BLaER1 (cell line): ENCODE measurements around the gene CASKIN1.
A peak's percentile ranks its signal among the peaks of the same experiment; 100 is the strongest.

Source experiments
- H3K27ac ChIP-seq: shearing (Covaris generic); formaldehyde crosslinking; 2 replicates; pipeline ENCODE4 v1.8.1; 2022
- H3K27me3 ChIP-seq: shearing (Covaris generic); formaldehyde crosslinking; 2 replicates; pipeline ENCODE4 v1.8.1; 2022
- H3K36me3 ChIP-seq: shearing (Covaris generic); formaldehyde crosslinking; 2 replicates; pipeline ENCODE4 v1.8.1; 2022
- H3K4me1 ChIP-seq: shearing (Covaris generic); formaldehyde crosslinking; 2 replicates; pipeline ENCODE4 v1.8.1; 2022
- H3K4me2 ChIP-seq: shearing (Covaris generic); formaldehyde crosslinking; 2 replicates; pipeline ENCODE4 v1.8.1; 2022
- H3K4me3 ChIP-seq: shearing (Covaris generic); formaldehyde crosslinking; 2 replicates; pipeline ENCODE4 v1.8.1; 2022
- H3K9ac ChIP-seq: shearing (Covaris generic); formaldehyde crosslinking; 2 replicates; pipeline ENCODE4 v1.8.1; 2022
- H3K9me3 ChIP-seq: shearing (Covaris generic); formaldehyde crosslinking; 2 replicates; pipeline ENCODE4 v1.8.1; 2022
- H4K20me1 ChIP-seq: shearing (Covaris generic); formaldehyde crosslinking; 2 replicates; pipeline ENCODE4 v1.8.1; 2022
- Cebpa-rat ChIP-seq: shearing (Covaris generic); IDR thresholded peaks from 2 replicates; pipeline ENCODE4 v1.8.1; 2022

The CASKIN1 gene

GRCh38 chr16:2190659-2191445, 5.6 kb downstream of the CASKIN1 start:
- Histone ChIP-seq H3K27ac (peak overlapping the region; percentile 68), H4K20me1 (peaks cover 33% of the 10 kb centered on the region), H3K36me3 (peaks cover 9% of the 10 kb centered on the region; the same call in 1 of the 2 replicates), H3K9ac (peak overlapping the region; percentile 57), H3K4me2 (peak overlapping the region; percentile 81), H3K4me1 (peaks cover 42% of the 10 kb centered on the region), H3K27me3 (peaks cover 27% of the 10 kb centered on the region), H3K4me3 (no peak overlapping the region; the same call in 1 of the 2 replicates), H3K9me3 (no peaks in the 10 kb centered on the region)
- no peak for TF ChIP-seq Cebpa-rat

GRCh38 chr16:2190002-2190658, 6.3 kb downstream of the CASKIN1 start:
- Histone ChIP-seq H3K4me1 (peaks cover 41% of the 10 kb centered on the region), H3K9me3 (no peaks in the 10 kb centered on the region), H3K27me3 (peaks cover 20% of the 10 kb centered on the region), H3K4me3 (no peak overlapping the region), H3K4me2 (peak overlapping the region; percentile 81), H3K27ac (peak overlapping the region; percentile 68), H4K20me1 (peaks cover 32% of the 10 kb centered on the region), H3K9ac (peak overlapping the region; percentile 57; the same call in 1 of the 2 replicates), H3K36me3 (peaks cover 9% of the 10 kb centered on the region; the same call in 1 of the 2 replicates)
- TF ChIP-seq Cebpa-rat = no peak

GRCh38 chr16:2189252-2189893, 7.0 kb downstream of the CASKIN1 start:
- Histone ChIP-seq H3K36me3 (peaks cover 9% of the 10 kb centered on the region; the same call in 1 of the 2 replicates), H3K27me3 (peaks cover 13% of the 10 kb centered on the region), H3K4me2 (no peak overlapping the region), H4K20me1 (peaks cover 32% of the 10 kb centered on the region), H3K27ac (no peak overlapping the region), H3K9ac (no peak overlapping the region), H3K4me1 (peaks cover 41% of the 10 kb centered on the region), H3K9me3 (no peaks in the 10 kb centered on the region), H3K4me3 (no peak overlapping the region)
- TF ChIP-seq Cebpa-rat = no peak

GRCh38 chr16:2188395-2188794, 8.0 kb downstream of the CASKIN1 start:
- no peaks in the 10 kb centered on the region for H3K9me3 ChIP-seq
- peaks cover 9% of the 10 kb centered on the region; the same call in 1 of the 2 replicates for H3K36me3 ChIP-seq
- H3K4me1 ChIP-seq = peaks cover 48% of the 10 kb centered on the region
- peaks cover 32% of the 10 kb centered on the region; the same call in 1 of the 2 replicates for H4K20me1 ChIP-seq
- no peak overlapping the region for H3K9ac ChIP-seq
- no peak overlapping the region for H3K27ac ChIP-seq
- H3K27me3 ChIP-seq = peaks cover 3% of the 10 kb centered on the region
- no peak overlapping the region for H3K4me2 ChIP-seq
- TF ChIP-seq Cebpa-rat = no peak
- H3K4me3 ChIP-seq = no peak overlapping the region

- no peak overlapping the region for H3K27ac ChIP-seq
- no peak overlapping the region for H3K4me3 ChIP-seq
- no peak overlapping the region for H3K4me2 ChIP-seq
- no peak overlapping the region for H3K9ac ChIP-seq
- no peaks in the 10 kb centered on the region for H3K27me3 ChIP-seq
- peaks cover 9% of the 10 kb centered on the region; the same call in 1 of the 2 replicates for H3K36me3 ChIP-seq
- no peak for TF ChIP-seq Cebpa-rat
- peaks cover 35% of the 10 kb centered on the region; the same call in 1 of the 2 replicates for H4K20me1 ChIP-seq
- H3K4me1 ChIP-seq = peaks cover 58% of the 10 kb centered on the region
- no peaks in the 10 kb centered on the region for H3K9me3 ChIP-seq
These were observed 9.2 kb downstream of the CASKIN1 start for GRCh38 chr16:2187212-2187611.

GRCh38 chr16:2186505-2186904, 9.9 kb downstream of the CASKIN1 start:
- H3K4me3 ChIP-seq = no peak overlapping the region
- H3K9me3 ChIP-seq = no peaks in the 10 kb centered on the region
- H3K4me1 ChIP-seq = peaks cover 57% of the 10 kb centered on the region
- peaks cover 35% of the 10 kb centered on the region; the same call in 1 of the 2 replicates for H4K20me1 ChIP-seq
- H3K27ac ChIP-seq = no peak overlapping the region
- TF ChIP-seq Cebpa-rat = no peak
- H3K36me3 ChIP-seq = peaks cover 9% of the 10 kb centered on the region; the same call in 1 of the 2 replicates
- no peak overlapping the region for H3K4me2 ChIP-seq
- H3K9ac ChIP-seq = no peak overlapping the region
- H3K27me3 ChIP-seq = no peaks in the 10 kb centered on the region

GRCh38 chr16:2186064-2186463, 10.3 kb downstream of the CASKIN1 start:
- H3K27me3 ChIP-seq = no peaks in the 10 kb centered on the region
- peaks cover 53% of the 10 kb centered on the region for H3K4me1 ChIP-seq
- H3K4me2 ChIP-seq = no peak overlapping the region
- peaks cover 9% of the 10 kb centered on the region; the same call in 1 of the 2 replicates for H3K36me3 ChIP-seq
- no peak overlapping the region for H3K27ac ChIP-seq
- no peak overlapping the region for H3K9ac ChIP-seq
- TF ChIP-seq Cebpa-rat = no peak
- H3K4me3 ChIP-seq = no peak overlapping the region
- peaks cover 37% of the 10 kb centered on the region for H4K20me1 ChIP-seq
- no peaks in the 10 kb centered on the region for H3K9me3 ChIP-seq

GRCh38 chr16:2184962-2185361, 11.4 kb downstream of the CASKIN1 start:
- peaks cover 42% of the 10 kb centered on the region for H4K20me1 ChIP-seq
- H3K4me3 ChIP-seq = no peak overlapping the region
- H3K9ac ChIP-seq = no peak overlapping the region
- H3K4me2 ChIP-seq = peak overlapping the region; percentile 86
- no peak overlapping the region for H3K27ac ChIP-seq
- no peaks in the 10 kb centered on the region for H3K27me3 ChIP-seq
- H3K9me3 ChIP-seq = no peaks in the 10 kb centered on the region
- TF ChIP-seq Cebpa-rat = no peak
- H3K36me3 ChIP-seq = peaks cover 12% of the 10 kb centered on the region; the same call in 1 of the 2 replicates
- peaks cover 42% of the 10 kb centered on the region for H3K4me1 ChIP-seq

GRCh38 chr16:2184346-2184745, 12.1 kb downstream of the CASKIN1 start:
- H4K20me1 ChIP-seq = peaks cover 44% of the 10 kb centered on the region
- peak overlapping the region; percentile 38 for H3K9ac ChIP-seq
- no peaks in the 10 kb centered on the region for H3K27me3 ChIP-seq
- H3K9me3 ChIP-seq = no peaks in the 10 kb centered on the region
- peaks cover 16% of the 10 kb centered on the region; the same call in 1 of the 2 replicates for H3K36me3 ChIP-seq
- peak overlapping the region; percentile 60 for H3K27ac ChIP-seq
- peak overlapping the region; percentile 86 for H3K4me2 ChIP-seq
- TF ChIP-seq Cebpa-rat = no peak
- peaks cover 42% of the 10 kb centered on the region for H3K4me1 ChIP-seq
- peak overlapping the region; percentile 8; the same call in 1 of the 2 replicates for H3K4me3 ChIP-seq
